ENCODE measurements around the gene CAPRIN1.

CAPRIN1 gene

GRCh38 chr11:34105079-34105956 is 53.8 kb downstream of the CAPRIN1 start, which contains the start of gene NAT10:
TSS of gene NAT10 (plus strand) at chr11:34105629. CDS start at chr11:34108226, 2,597 bp downstream.
- H4K8ac ChIP-seq (ENCODE audit: low read depth, low read length) = peak within 1 kb of the TSS; percentile 86
- WGBS (ENCODE audit: extremely low coverage, insufficient coverage, insufficient read length) = no CpG with 5 or more reads among the region's 55 CpGs

DNA sequence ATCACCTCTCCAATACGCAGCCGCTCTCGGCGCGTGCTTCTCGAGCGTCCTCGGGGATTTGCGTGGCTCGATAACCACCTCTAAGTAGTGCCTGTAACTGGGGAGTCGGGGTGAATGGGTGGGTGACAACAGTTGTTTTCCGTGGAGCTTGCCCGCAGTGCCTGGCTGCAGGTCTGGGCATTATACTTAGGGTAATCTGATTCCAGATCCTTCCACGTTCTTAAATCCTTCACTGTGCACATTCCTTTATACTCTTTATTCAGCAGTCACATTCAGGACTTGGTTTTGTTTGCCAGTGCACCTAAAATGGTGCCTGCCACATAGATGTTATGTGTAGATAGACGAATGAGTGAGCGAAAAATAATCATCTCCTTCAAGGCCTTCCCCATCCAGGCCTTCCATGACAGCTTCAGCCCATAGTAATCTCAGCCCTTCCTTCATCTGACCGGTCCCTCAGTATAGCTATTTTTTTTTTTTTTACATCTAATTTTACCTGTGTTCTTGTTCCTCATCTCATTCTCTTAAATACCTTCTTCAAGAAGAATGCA is 54.5 kb downstream of the CAPRIN1 start:
- Histone ChIP-seq H3K27ac (ENCODE audit: low read depth, low read length) (no peak overlapping the region), H2BK12ac (ENCODE audit: low read length) (no peak overlapping the region), H4K8ac (ENCODE audit: low read depth, low read length) (peak overlapping the region; percentile 86)

More at GRCh38 chr11:34105079-34105956, 53.8 kb downstream of the CAPRIN1 start, which contains the start of gene NAT10:
- H2BK5ac ChIP-seq (ENCODE audit: low read depth, low read length, poor library complexity) = peak within 1 kb of the TSS; percentile 15
- peak within 1 kb of the TSS; percentile 85 for H3K4me3 ChIP-seq (ENCODE audit: low read depth, low read length)
- H3K27me3 ChIP-seq (ENCODE audit: insufficient read depth, low read length) = no peaks in the 10 kb centered on the region
- peak within 1 kb of the TSS; percentile 33 for H3K4ac ChIP-seq (ENCODE audit: low read depth, low read length)
- peaks cover 0 to 6% of the 10 kb centered on the region in 2 experiments for H3K4me1 ChIP-seq (ENCODE audit: control insufficient read depth in 1 of 2, insufficient read depth in 2 of 2, low read length in 2 of 2)
- peak within 1 kb of the TSS; percentile 88 for H3K4me2 ChIP-seq (ENCODE audit: low read length)
- no peaks in the 10 kb centered on the region for H3K9me3 ChIP-seq (ENCODE audit: insufficient read depth, low read depth, low read length)
- peak within 1 kb of the TSS; percentile 70 for H2AFZ ChIP-seq (ENCODE audit: insufficient read depth, low read length, poor library complexity)
- H3K9ac ChIP-seq (ENCODE audit: low read length) = peak within 1 kb of the TSS; percentile 92
- peaks cover 3% of the 10 kb centered on the region for H3K79me2 ChIP-seq (ENCODE audit: control insufficient read depth, insufficient read depth, low read length, poor library complexity)
- H2BK120ac ChIP-seq (ENCODE audit: insufficient read depth, low read length, poor library complexity) = peak within 1 kb of the TSS; percentile 35
- peak within 1 kb of the TSS; percentile 76 for H4K12ac ChIP-seq (ENCODE audit: low read depth, low read length)
- H3K36me3 ChIP-seq (ENCODE audit: control insufficient read depth in 1 of 2, insufficient read depth in 2 of 2, low read length in 2 of 2) = peaks cover 4 to 12% of the 10 kb centered on the region in 2 experiments
- no peak within 1 kb of the TSS for H2BK12ac ChIP-seq (ENCODE audit: low read length)
- H4K91ac ChIP-seq (ENCODE audit: low read depth, low read length) = peak within 1 kb of the TSS; percentile 56
- H2AK5ac ChIP-seq (ENCODE audit: low read length) = peak within 1 kb of the TSS; percentile 20
- H3K14ac ChIP-seq (ENCODE audit: low read length) = peak within 1 kb of the TSS; percentile 29
- DNase-seq = peak; percentile 100
- H3K23ac ChIP-seq (ENCODE audit: low read length) = no peak within 1 kb of the TSS
- H3K27ac ChIP-seq (ENCODE audit: low read depth, low read length) = peak within 1 kb of the TSS; percentile 73
- H3K79me1 ChIP-seq (ENCODE audit: low read length) = peaks cover 2% of the 10 kb centered on the region
- H3K18ac ChIP-seq (ENCODE audit: low read length) = peak within 1 kb of the TSS; percentile 27

GRCh38 chr11:34111722-34112270 is 60.3 kb downstream of the CAPRIN1 start:
- no peak for DNase-seq
- H2BK12ac ChIP-seq (ENCODE audit: low read length) = no peak overlapping the region
- no peak overlapping the region for H2AK5ac ChIP-seq (ENCODE audit: low read length)
- H3K4me2 ChIP-seq (ENCODE audit: low read length) = no peak overlapping the region
- no peaks in the 10 kb centered on the region for H3K79me1 ChIP-seq (ENCODE audit: low read length)
- H4K12ac ChIP-seq (ENCODE audit: low read depth, low read length) = no peak overlapping the region
- H2BK120ac ChIP-seq (ENCODE audit: insufficient read depth, low read length, poor library complexity) = no peak overlapping the region
- H3K4me1 ChIP-seq (ENCODE audit: control insufficient read depth in 1 of 2, insufficient read depth in 2 of 2, low read length in 2 of 2) = no peaks in the 10 kb centered on the region
- no peak overlapping the region for H3K9ac ChIP-seq (ENCODE audit: low read length)
- H3K79me2 ChIP-seq (ENCODE audit: control insufficient read depth, insufficient read depth, low read length, poor library complexity) = no peaks in the 10 kb centered on the region
- no peak overlapping the region for H3K27ac ChIP-seq (ENCODE audit: low read depth, low read length)
- peaks cover 16 to 49% of the 10 kb centered on the region in 2 experiments for H3K36me3 ChIP-seq (ENCODE audit: control insufficient read depth in 1 of 2, insufficient read depth in 2 of 2, low read length in 2 of 2)
- H4K8ac ChIP-seq (ENCODE audit: low read depth, low read length) = no peak overlapping the region
- no peak overlapping the region for H3K23ac ChIP-seq (ENCODE audit: low read length)
- WGBS (ENCODE audit: extremely low coverage, insufficient coverage, insufficient read length) = no CpG with 5 or more reads among the region's 6 CpGs
- no peak overlapping the region for H3K4me3 ChIP-seq (ENCODE audit: low read depth, low read length)
- no peak overlapping the region for H2AFZ ChIP-seq (ENCODE audit: insufficient read depth, low read length, poor library complexity)
- H3K9me3 ChIP-seq (ENCODE audit: insufficient read depth, low read depth, low read length) = no peaks in the 10 kb centered on the region
- no peaks in the 10 kb centered on the region for H3K27me3 ChIP-seq (ENCODE audit: insufficient read depth, low read length)
- H3K4ac ChIP-seq (ENCODE audit: low read depth, low read length) = no peak overlapping the region
- no peak overlapping the region for H3K14ac ChIP-seq (ENCODE audit: low read length)
- no peak overlapping the region for H4K91ac ChIP-seq (ENCODE audit: low read depth, low read length)
- H2BK5ac ChIP-seq (ENCODE audit: low read depth, low read length, poor library complexity) = no peak overlapping the region
- no peak overlapping the region for H3K18ac ChIP-seq (ENCODE audit: low read length)

More for the DNA sequence above, 54.5 kb downstream of the CAPRIN1 start:
- H2BK5ac ChIP-seq (ENCODE audit: low read depth, low read length, poor library complexity) = no peak overlapping the region
- H3K4me1 ChIP-seq (ENCODE audit: control insufficient read depth in 1 of 2, insufficient read depth in 2 of 2, low read length in 2 of 2) = peaks cover 0 to 6% of the 10 kb centered on the region in 2 experiments
- WGBS (ENCODE audit: extremely low coverage, insufficient coverage, insufficient read length) = no CpG with 5 or more reads among the region's 17 CpGs
- H2BK120ac ChIP-seq (ENCODE audit: insufficient read depth, low read length, poor library complexity) = no peak overlapping the region
- no peak overlapping the region for H3K23ac ChIP-seq (ENCODE audit: low read length)
- H3K79me2 ChIP-seq (ENCODE audit: control insufficient read depth, insufficient read depth, low read length, poor library complexity) = peaks cover 3% of the 10 kb centered on the region
- peaks cover 2% of the 10 kb centered on the region for H3K79me1 ChIP-seq (ENCODE audit: low read length)
- H3K4me3 ChIP-seq (ENCODE audit: low read depth, low read length) = peak overlapping the region; percentile 85
- H3K18ac ChIP-seq (ENCODE audit: low read length) = peak overlapping the region; percentile 21
- H3K27me3 ChIP-seq (ENCODE audit: insufficient read depth, low read length) = no peaks in the 10 kb centered on the region
- peak overlapping the region; percentile 73 for H3K9ac ChIP-seq (ENCODE audit: low read length)
- peaks cover 4 to 12% of the 10 kb centered on the region in 2 experiments for H3K36me3 ChIP-seq (ENCODE audit: control insufficient read depth in 1 of 2, insufficient read depth in 2 of 2, low read length in 2 of 2)
- peak overlapping the region; percentile 20 for H2AK5ac ChIP-seq (ENCODE audit: low read length)
- no peaks in the 10 kb centered on the region for H3K9me3 ChIP-seq (ENCODE audit: insufficient read depth, low read depth, low read length)
- H4K91ac ChIP-seq (ENCODE audit: low read depth, low read length) = peak overlapping the region; percentile 33
- H2AFZ ChIP-seq (ENCODE audit: insufficient read depth, low read length, poor library complexity) = peak overlapping the region; percentile 70
- peak overlapping the region; percentile 88 for H3K4me2 ChIP-seq (ENCODE audit: low read length)
- H3K4ac ChIP-seq (ENCODE audit: low read depth, low read length) = peak overlapping the region; percentile 33
- DNase-seq = peak in 1 of 2 donors; percentile 11
- H4K12ac ChIP-seq (ENCODE audit: low read depth, low read length) = peak overlapping the region; percentile 76
- peak overlapping the region; percentile 29 for H3K14ac ChIP-seq (ENCODE audit: low read length)

GRCh38 chr11:34114014-34114413 is 62.5 kb downstream of the CAPRIN1 start:
- H4K12ac ChIP-seq (ENCODE audit: low read depth, low read length) = no peak overlapping the region
- H3K79me2 ChIP-seq (ENCODE audit: control insufficient read depth, insufficient read depth, low read length, poor library complexity) = no peaks in the 10 kb centered on the region
- no peaks in the 10 kb centered on the region for H3K27me3 ChIP-seq (ENCODE audit: insufficient read depth, low read length)
- no peak overlapping the region for H2BK120ac ChIP-seq (ENCODE audit: insufficient read depth, low read length, poor library complexity)
- H2AFZ ChIP-seq (ENCODE audit: insufficient read depth, low read length, poor library complexity) = no peak overlapping the region
- H3K4ac ChIP-seq (ENCODE audit: low read depth, low read length) = no peak overlapping the region
- no CpG with 5 or more reads among the region's 2 CpGs for WGBS (ENCODE audit: extremely low coverage, insufficient coverage, insufficient read length)
- no peaks in the 10 kb centered on the region for H3K9me3 ChIP-seq (ENCODE audit: insufficient read depth, low read depth, low read length)
- H2BK5ac ChIP-seq (ENCODE audit: low read depth, low read length, poor library complexity) = no peak overlapping the region
- H3K4me3 ChIP-seq (ENCODE audit: low read depth, low read length) = no peak overlapping the region
- H3K79me1 ChIP-seq (ENCODE audit: low read length) = no peaks in the 10 kb centered on the region
- H3K27ac ChIP-seq (ENCODE audit: low read depth, low read length) = no peak overlapping the region
- no peak overlapping the region for H3K9ac ChIP-seq (ENCODE audit: low read length)
- no peak overlapping the region for H2BK12ac ChIP-seq (ENCODE audit: low read length)
- H2AK5ac ChIP-seq (ENCODE audit: low read length) = no peak overlapping the region
- H3K23ac ChIP-seq (ENCODE audit: low read length) = no peak overlapping the region
- no peak overlapping the region for H3K14ac ChIP-seq (ENCODE audit: low read length)
- DNase-seq = no peak
- H4K8ac ChIP-seq (ENCODE audit: low read depth, low read length) = no peak overlapping the region
- peaks cover 26 to 65% of the 10 kb centered on the region in 2 experiments for H3K36me3 ChIP-seq (ENCODE audit: control insufficient read depth in 1 of 2, insufficient read depth in 2 of 2, low read length in 2 of 2)
- H3K4me1 ChIP-seq (ENCODE audit: control insufficient read depth in 1 of 2, insufficient read depth in 2 of 2, low read length in 2 of 2) = no peaks in the 10 kb centered on the region
- no peak overlapping the region for H4K91ac ChIP-seq (ENCODE audit: low read depth, low read length)
- H3K4me2 ChIP-seq (ENCODE audit: low read length) = no peak overlapping the region
- no peak overlapping the region for H3K18ac ChIP-seq (ENCODE audit: low read length)
